ENCODE data around the gene FAM200B. TPM values are rescaled to one million over a fixed set of nuclear protein-coding genes. Genes with fewer than 3 reads are reported as not detected.

The FAM200B gene
- total and polyA plus RNA-seq, 8 donors, result 18.7 to 86.1 (median 37.8) TPM

DNA sequence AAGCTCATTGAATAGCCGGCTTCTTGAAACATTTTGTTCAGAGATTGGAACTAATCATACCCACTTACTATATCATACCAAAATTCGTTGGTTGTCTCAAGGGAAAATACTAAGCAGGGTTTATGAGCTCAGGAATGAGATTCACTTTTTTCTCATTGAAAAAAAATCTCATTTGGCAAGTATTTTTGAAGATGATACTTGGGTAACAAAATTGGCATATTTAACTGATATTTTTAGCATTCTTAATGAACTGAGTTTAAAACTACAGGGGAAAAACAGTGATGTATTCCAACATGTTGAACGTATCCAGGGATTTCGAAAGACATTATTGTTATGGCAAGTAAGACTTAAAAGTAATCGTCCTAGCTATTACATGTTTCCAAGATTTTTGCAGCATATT is 6.4 kb downstream of the FAM200B start:
- Histone ChIP-seq H3K27me3 (no peaks in the 10 kb centered on the region), H3K4me1 (peaks cover 0 to 25% (median 11%) of the 10 kb centered on the region in 4 donors), H3K27ac (no peak overlapping the region), H3K36me3 (peaks cover 7 to 39% (median 35%) of the 10 kb centered on the region in 4 donors), H3K4me3 (no peak overlapping the region), H3K9me3 (no peaks in the 10 kb centered on the region)
- 80 to 87% (median 82%) methylated on average over 5 of the region's 5 CpGs for WGBS, 5 donors
- intact Hi-C loops (cut with DNase I; ENCODE audit: low total_unique reads), result no loop called here
- no peak for TF ChIP-seq POLR2AphosphoS5 (IDR thresholded peaks at IDR 0.05)
- TF ChIP-seq EP300 (IDR thresholded peaks at IDR 0.05), result no peak
- TF ChIP-seq, protein P1, sequence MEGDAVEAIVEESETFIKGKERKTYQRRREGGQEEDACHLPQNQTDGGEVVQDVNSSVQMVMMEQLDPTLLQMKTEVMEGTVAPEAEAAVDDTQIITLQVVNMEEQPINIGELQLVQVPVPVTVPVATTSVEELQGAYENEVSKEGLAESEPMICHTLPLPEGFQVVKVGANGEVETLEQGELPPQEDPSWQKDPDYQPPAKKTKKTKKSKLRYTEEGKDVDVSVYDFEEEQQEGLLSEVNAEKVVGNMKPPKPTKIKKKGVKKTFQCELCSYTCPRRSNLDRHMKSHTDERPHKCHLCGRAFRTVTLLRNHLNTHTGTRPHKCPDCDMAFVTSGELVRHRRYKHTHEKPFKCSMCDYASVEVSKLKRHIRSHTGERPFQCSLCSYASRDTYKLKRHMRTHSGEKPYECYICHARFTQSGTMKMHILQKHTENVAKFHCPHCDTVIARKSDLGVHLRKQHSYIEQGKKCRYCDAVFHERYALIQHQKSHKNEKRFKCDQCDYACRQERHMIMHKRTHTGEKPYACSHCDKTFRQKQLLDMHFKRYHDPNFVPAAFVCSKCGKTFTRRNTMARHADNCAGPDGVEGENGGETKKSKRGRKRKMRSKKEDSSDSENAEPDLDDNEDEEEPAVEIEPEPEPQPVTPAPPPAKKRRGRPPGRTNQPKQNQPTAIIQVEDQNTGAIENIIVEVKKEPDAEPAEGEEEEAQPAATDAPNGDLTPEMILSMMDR (IDR thresholded peaks at IDR 0.05), result no peak
- no peak for TF ChIP-seq POLR2A (IDR thresholded peaks at IDR 0.05)
- DNase-seq, result no peak

- 71 to 91% (median 87%) methylated on average over 2 of the region's 2 CpGs for WGBS, 5 donors
- peak overlapping the region in 2 of 5 donors; percentile 3 to 56 for H3K27ac ChIP-seq
- intact Hi-C loops (cut with DNase I; ENCODE audit: low total_unique reads), result no loop called here
- H3K9me3 ChIP-seq, result no peaks in the 10 kb centered on the region
- DNase-seq, result no peak
- no peaks in the 10 kb centered on the region for H3K27me3 ChIP-seq
- H3K4me3 ChIP-seq, result no peak overlapping the region
- TF ChIP-seq EP300 (IDR thresholded peaks at IDR 0.05) (no peak), POLR2AphosphoS5 (IDR thresholded peaks at IDR 0.05) (no peak), POLR2A (IDR thresholded peaks at IDR 0.05) (no peak)
- TF ChIP-seq, protein P1 (IDR thresholded peaks at IDR 0.05), result no peak
- peaks cover 0 to 10% (median 3%) of the 10 kb centered on the region in 4 donors for H3K4me1 ChIP-seq
- peaks cover 7 to 39% (median 35%) of the 10 kb centered on the region in 4 donors for H3K36me3 ChIP-seq
These were observed 7.9 kb downstream of the FAM200B start for GRCh38 chr4:15689540-15689939.

DNA sequence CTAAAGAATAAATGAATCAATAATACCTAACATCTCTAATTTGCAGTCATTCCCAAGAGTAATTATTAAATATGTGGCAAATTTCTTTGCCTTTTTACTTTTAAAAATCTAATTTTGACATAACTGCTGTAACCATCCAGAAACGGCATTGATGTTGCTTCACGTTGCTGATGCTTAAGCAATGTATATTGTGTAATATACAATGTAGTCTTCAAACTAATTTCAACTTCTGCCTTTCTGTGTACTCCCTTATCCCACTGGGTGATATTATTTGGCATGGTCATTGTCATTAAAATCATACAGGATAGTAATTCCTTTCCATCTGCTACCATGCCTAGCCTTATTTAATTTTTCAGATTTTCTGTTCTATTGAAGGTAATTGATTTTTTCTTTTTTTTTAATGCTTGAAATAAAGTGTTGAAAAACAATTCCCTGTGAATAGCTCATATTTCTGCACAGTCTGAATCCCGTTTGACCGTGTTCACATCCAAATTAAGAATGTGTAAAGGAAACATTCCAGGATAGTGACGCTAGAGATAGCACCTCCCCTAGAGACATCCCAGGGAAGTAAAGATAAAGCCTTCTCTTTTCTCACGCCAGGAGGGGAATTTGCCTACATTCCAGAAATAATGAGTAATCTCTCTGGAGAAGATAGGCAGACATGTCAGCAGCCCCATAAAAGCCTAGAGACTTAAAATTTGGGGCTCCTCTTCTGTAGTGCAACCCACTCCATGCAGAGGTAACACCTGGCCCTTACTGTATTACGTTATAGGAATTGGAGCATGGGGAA is 8.6 kb downstream of the FAM200B start:
- intact Hi-C loops (cut with DNase I; ENCODE audit: low total_unique reads), result no loop called here
- H3K27ac ChIP-seq, result peak overlapping the region in 2 of 5 donors; percentile 10 to 56

GRCh38 chr4:15691346-15692135 is 9.9 kb downstream of the FAM200B start:
- no peaks in the 10 kb centered on the region for H3K9me3 ChIP-seq
- no peaks in the 10 kb centered on the region for H3K4me1 ChIP-seq
- H3K36me3 ChIP-seq, result peaks cover 0 to 31% (median 28%) of the 10 kb centered on the region in 4 donors
- H3K4me3 ChIP-seq, result no peak overlapping the region
- no peak for DNase-seq
- TF ChIP-seq, protein P1 (IDR thresholded peaks at IDR 0.05), result no peak
- TF ChIP-seq EP300 (IDR thresholded peaks at IDR 0.05) (no peak), POLR2AphosphoS5 (IDR thresholded peaks at IDR 0.05) (no peak), POLR2A (IDR thresholded peaks at IDR 0.05) (no peak)
- 50 to 70% (median 68%) methylated on average over 3 of the region's 3 CpGs for WGBS, 5 donors
- intact Hi-C loops (cut with DNase I; ENCODE audit: low total_unique reads), result no loop called here
- H3K27ac ChIP-seq, result peak overlapping the region in 2 of 5 donors; percentile 35 to 36
- H3K27me3 ChIP-seq, result no peaks in the 10 kb centered on the region

More for the DNA sequence above, 8.6 kb downstream of the FAM200B start:
- Histone ChIP-seq H3K4me3 (no peak overlapping the region), H3K36me3 (peaks cover 7 to 39% (median 35%) of the 10 kb centered on the region in 4 donors), H3K4me1 (peaks cover 0 to 5% (median under 1%) of the 10 kb centered on the region in 4 donors), H3K27me3 (no peaks in the 10 kb centered on the region), H3K9me3 (no peaks in the 10 kb centered on the region)
- 71 to 83% (median 81%) methylated on average over 7 of the region's 7 CpGs for WGBS, 5 donors
- TF ChIP-seq, protein P1 (IDR thresholded peaks at IDR 0.05), result no peak
- TF ChIP-seq POLR2A (IDR thresholded peaks at IDR 0.05) (no peak), POLR2AphosphoS5 (IDR thresholded peaks at IDR 0.05) (no peak), EP300 (IDR thresholded peaks at IDR 0.05) (no peak)
- DNase-seq, result peak in 1 of 2 donors; percentile 55
